ENCODE results near the gene ARVCF.

Gene ARVCF

DNA sequence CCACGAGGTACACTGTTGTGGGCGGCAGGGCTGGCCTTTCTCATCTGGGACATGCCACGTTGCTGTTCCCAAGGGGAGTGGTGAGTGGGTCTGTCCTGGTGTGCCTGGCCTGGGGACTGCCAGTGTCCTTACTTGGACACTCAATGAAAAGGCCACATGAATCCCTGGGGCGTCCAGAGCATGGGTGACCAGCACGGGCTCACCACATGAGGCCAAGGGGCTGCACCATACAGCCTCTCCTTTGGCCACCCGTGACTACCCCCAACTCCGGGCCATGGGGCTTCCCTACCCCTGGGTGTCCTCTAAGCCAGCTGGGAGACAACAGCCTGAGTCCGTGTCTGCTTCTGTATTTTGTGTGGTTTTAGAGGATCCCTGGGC, 54.8 kb downstream of the ARVCF start:
- DNase-seq (ENCODE audit: low spot score), result no peak

DNA sequence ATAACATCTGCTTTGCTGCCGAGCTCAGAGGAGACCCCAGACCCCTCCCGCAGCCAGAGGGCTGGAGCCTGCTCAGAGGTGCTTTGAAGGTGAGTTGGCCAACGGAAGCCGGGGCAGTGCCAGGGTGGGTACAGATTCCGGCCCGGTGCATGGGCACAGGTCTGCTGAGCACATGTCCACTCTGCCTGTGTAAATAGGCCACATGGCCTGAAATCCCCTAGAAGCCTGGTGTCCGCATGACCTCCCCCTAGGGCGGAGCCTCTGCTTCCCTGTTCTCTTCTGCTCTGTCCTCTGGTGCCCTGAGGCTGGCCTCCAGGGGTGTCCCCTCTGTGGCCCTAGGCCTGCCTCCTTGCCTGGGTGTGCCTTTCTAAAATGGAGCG, 55.4 kb downstream of the ARVCF start:
- DNase-seq (ENCODE audit: low spot score), result no peak

DNA sequence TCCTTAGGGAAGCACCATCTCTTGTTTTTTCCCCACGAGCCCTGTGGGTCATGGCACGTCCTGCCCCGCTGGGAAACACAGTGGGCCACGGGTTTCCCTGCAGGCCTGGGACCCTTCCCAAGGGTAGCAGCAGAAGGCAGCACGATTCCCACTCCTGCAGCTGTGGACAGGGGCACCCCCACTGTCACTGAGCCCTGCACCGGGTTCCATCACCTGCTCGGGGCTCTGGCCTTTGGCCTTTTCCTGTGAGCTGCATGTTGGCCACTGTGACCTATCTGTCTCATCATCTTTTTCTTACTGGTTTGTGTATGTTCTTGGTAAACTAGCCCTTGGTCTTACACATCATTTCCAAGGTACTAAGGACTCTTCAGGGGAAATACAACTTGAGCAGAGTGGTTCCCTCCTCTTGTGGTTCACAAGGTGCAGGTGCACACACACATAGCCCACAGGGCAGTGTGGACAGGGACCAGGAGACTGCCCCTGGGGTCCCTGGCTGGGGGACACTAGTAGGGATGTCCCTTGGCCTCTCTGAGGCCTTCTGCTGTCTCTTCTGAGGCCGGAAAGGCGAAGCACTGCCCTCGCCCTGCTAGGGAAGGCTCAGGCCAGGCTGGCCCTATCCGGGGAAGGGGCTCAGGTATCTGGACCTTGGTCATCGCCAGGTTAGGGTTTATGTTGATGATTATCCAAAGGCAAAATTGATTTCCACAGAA, 56.0 kb downstream of the ARVCF start:
- DNase-seq (ENCODE audit: low spot score), result no peak

DNA sequence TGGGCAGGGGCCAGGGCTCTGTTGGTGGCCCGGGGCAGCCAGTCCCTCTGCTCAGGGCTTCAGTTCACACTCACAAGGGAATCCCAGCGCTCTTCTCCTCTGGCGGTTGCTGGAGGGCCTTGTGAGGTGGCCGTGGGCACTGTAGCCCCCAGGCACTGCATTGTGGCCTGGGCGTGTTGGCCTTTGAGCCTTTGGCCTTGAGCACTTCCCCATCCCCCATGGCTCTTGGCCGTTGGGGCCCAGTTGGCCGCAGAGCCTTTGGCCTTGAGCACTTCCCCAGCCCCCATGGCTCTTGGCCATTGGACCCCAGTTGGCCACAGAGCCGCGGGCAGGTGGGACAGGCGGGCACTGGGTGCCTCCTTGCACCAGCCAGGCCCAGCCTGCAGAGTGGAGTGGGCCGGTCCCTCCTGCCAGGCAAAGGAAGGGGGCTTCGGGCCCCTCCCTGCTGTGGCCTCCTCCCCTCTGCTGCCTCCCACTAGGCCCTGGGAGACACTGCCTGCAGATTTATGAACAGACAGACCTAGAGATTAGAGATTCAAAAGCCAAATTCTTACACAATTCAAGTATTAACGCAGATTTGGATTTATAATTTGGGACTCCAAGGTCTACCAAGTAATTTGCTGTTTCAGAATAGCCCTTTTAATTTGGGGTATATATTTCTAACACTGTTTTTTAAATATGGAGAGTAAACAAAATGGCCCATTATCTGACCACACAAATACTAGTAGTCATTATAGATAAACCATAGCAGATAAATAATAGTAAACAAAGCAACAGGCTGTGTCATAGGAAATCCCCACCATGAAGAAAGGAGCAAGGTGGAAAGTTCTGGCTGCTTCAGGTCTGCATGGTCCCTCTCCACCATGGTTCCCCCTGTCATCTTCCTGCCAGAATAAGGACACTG, 56.8 kb downstream of the ARVCF start:
- no peak for DNase-seq (ENCODE audit: low spot score)

DNA sequence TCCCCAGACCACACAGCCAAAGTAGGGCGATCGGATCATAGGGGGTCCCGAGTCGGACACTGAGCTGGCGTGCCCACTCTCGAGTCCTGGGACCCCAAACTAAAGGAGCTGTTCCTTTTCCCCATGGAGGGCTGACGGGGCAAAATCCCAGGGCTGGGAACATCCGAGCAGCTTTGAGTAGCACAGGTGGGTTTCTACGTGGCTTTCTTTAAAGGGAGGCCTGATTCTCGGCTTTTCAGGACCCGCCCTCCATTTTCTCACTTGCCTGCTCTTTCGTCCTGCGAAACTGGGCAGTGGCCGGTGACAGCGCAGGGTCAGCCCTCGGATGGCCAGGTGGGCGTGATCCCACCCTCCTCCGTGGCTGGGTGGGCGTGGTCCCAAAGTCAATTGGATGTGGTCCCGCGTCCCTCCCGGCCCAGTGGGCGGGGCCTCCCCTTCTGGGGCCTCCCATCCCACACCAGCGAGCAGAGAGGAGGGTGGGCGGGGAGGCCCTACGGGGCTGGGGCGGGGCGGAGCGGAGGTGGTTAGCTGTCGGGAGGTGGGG, 57.5 kb downstream of the ARVCF start:
- DNase-seq (ENCODE audit: low spot score), result no peak

DNA sequence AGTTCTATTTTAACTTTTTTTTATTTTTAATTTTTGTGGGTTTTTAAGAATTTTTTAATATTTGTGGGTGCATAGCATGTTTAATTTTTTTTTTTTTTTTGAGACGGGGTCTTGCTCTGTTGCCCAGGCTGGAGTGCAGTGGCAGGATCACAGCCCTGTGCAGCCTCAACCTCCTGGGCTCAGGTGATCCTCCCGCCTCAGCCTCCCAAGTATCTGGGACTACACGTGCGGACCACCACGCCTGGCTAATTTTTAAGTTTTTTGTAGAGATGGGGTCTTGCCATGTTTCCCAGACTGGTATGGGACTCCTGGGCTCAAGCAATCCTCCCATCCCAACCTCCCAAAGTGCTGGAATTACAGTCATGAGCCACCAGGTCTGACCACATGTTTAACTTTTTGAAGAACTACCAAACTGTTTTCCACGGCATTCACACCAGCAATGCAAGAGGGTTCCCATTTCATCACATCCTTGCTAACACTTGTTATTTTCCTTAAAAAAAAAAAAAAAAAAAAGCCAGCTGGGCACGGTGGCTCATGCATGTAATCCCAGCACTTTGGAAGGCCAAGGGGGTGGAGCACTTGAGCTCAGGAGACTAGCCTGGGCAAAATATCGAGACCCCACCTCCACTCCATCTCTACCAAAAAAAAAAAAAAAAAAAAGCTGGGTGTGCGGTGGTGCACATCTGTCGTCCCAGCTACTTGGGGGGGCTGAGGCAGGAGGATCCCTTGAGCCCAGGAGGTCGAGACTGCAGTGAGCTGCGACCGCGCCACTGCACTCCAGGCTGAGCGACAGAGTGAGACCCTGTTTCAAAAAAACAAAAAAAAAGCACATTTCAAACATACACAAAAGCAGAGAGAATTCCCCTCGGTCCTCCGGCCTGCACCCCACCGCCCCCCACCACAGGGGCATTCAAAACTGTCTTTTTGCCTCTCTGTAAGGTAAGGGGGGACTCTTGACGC, 58.3 kb downstream of the ARVCF start:
- DNase-seq (ENCODE audit: low spot score), result no peak

DNA sequence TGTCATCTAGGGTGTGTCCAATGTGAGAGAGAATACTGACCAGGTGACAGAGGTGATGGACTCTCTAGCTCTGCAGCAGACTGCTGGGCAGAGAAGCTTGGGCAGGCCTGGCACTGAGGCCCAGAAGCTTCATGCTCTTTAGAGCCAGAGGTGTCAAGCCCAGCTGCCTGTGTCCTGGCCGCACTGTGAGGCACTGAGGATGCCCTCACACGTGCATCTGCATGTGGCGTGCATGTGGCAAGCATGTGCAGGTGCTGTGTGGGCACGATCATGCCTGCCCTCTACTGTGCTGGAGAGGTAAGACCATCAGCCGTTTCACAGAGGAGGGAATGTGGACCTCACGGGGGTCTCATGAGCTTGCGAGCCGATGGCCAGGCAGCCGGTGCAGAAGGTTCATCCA, 59.2 kb downstream of the ARVCF start:
- no peak for DNase-seq (ENCODE audit: low spot score)

DNA sequence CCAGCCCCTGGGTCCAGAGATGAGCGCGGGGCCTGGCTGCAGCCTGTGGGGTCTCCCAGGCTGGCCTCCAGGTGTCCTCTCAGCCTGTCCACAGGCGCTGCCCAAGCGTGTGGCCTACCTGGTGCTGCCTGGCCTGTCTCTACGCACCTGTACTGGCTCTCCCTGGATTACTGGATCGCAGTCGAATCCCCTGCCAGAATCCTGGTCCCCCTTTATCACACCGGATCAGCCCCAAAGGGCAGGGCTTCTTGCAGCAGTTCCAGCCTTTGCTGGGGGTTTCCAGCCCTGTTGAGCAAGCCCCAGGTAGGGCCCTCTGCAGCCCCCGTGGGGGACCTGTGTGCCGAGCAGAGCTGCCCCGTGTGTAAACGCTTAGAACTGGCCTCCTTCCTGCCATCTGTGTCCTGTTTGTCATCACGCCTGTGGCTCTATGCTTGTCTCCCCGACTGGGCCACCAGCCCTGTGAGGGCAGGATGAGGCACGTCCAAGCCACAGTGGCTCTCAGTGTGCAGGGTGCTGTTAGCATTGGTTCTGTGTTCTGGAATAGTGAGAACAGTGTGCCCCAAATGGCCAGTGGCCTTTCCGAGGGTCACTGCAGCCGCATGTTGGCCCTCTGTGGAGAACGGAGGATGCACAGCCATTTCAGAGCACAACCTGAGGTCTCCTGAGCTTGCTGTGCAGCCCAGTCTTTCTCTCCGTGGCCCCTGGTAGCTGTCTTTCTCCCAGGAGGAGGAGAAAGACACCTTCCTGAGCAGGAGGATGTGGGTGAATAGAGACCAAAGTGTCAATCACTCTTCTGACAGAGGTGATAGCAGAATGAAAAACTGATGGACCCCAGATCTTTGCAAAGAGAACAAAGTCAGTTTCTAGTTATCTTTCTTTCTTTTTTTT, 61.1 kb downstream of the ARVCF start:
- DNase-seq (ENCODE audit: low spot score), result no peak

DNA sequence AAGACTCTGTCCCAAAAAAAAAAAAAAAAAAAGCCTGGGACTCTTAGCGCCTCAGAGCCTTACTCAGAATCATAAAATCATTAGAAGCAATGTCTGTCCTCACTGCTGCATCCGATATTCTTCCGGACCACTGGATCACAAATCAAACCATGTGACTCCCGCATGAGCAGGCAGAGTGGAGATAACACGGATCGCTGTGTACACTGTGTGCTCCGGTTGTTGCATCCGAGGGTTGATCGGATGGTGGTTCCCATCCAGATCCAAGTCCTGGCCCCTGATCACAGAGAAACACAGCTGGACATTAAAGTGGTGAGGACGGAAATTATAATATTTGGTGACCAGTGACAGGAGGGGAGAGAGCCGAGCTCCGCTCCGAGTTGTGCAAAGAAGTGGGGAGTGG, 65.3 kb downstream of the ARVCF start:
- DNase-seq (ENCODE audit: low spot score), result no peak

DNA sequence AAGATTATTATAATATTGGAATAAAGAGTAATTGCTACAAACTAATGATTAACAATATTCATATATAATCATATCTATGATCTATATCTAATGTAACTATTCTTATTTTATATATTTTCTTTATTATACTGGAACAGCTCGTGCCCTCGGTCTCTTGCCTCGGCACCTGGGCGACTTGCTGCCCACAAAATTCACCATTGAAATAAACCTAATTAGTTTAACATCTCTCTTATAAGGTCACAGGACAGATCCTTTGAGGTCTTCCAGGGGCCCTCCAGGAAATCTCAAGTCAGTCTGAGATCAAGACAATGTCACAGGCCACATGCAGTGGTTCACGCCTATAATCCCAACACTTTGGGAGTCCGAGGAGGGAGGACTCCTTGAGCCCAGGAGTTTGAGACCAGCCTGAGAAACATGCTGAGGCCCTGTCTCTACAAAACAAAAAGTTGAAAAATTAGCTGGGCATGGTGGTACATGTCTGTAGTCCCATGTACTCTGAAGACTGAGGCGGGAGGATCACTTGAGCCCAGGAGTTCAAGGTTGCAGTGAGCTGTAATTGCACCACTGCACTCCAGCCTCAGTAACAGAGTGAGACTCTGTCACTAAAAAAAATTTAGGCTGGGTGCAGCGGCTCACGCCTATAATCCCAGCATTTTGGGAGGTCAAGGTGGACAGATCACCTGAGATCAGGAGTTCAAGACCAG, 68.4 kb downstream of the ARVCF start:
- no peak for DNase-seq (ENCODE audit: low spot score)

DNA sequence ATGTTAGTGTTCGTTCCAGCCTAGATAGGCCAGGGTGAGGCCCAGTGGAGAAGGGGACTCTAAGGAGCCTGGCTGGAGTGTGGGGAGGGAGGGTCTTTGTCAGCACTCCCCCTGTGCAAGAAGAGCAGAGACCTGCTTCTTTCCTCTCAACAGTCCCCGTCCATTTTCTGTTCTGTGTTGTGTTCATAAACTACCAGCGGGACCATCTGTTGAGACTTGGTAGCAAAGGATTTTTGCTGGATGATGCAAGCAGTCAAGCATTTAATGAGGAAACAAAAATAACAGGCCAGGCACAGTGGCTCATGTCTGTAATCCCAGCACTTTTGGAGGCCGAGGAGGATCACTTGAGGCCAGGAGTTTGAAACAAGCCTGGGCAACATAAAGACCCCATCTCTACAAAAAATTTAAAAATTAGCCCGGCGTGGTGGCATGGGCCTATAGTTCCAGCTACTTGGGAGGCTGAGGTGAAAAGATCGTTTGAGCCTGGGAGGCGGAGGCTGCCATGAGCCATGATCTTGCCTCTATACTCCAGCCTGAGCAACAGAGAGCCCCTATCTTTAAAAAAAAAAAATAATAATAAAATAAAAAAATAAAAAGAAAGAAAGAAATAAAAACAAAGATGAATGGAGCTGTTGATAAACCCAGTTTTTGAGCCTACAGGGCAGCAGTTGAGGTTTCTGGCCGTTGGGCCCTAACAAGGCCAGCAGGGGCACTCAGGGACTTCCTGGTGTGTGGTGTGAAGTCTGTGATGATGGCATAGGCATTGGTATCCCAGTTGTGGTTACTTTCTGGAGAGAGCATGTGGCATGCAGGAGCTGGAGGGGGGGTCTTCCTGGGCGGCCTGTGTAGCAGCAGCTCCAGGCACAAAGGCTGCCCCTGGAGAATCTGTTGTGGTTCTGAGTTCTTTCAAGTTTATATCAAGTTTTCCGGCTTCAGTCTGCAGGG, 73.3 kb downstream of the ARVCF start:
- no peak for DNase-seq (ENCODE audit: low spot score)

DNA sequence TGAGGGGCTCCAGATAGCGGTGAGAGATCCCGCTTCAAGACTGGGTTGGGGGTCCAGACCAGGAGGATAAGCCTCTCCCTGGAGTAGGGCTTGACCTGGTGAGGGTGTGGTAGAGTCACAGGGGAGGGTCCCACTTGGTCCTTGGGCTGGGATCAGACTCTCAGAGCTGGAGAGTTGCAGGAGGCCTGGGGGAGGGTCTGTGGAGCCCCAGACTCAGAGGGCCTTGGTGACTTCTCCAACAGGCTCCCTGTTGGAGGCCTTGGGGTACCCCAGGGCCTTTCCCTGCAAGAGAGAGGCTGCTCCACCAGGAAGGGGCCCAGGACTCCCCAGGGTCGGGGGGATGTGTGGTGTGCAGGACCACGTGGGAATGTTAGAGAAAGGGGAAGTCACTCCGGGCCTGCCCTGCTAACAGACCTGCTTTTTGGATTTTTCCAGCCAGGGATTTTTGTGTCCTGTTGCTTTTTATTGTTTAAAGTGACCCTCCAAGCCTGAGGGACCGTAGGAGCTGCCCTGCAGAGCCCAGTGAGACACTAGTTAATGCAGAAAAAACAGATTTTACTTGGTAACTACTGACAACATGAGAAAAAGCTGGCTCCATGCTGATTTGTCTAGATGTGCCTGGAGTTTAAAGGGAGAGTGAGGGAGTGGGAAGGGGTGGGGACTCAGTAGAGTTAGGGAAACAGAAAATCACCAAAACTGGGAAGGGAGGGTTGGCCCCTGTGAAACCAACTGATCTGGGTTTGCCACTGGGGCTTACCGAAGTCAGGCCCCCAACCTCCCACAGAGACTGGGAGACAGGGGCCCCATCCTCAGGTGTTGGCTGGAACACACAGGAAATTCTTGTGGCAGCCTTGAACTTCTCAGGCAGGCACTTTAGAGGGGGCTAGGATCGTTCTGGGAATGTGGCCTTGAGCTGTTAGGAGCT, 74.2 kb downstream of the ARVCF start:
- no peak for DNase-seq (ENCODE audit: low spot score)

DNA sequence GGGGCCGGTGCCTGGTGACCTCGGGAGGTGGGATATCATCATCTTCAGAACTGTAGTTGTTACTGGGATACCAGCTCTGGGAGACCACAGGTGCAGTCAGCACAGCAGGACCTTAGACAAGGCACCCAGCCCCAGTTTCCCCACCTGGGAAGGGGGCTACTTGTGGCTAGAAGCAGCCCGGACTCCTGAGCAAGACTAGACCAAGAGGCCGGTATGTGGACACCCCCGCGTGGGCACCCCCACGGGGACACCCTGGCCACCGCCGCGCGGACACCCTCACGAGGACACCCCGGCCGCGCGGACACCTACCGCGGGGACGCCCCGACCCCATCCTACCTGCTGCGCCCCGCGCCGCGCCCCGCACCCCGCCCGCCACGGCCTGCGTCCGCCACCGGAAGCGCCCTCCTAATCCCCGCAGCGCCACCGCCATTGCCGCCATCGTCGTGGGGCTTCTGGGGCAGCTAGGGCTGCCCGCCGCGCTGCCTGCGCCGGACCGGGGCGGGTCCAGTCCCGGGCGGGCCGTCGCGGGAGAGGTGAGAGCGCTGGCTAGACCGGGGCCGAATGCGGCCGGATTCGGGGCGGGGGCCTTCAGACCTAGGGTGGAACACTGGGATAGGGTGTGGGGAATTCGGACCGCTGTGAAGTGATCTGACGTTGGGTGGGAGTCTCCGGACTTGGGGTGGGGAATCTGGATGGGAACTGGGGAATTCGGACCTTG, 75.1 kb downstream of the ARVCF start, which contains the start of the genes COMT and TXNRD2:
TSS of gene COMT (plus strand) at position 408 of the 718 bp plus-strand sequence. CDS start 20,755 bp downstream, outside the sequence.
TSS of gene TXNRD2 (minus strand) at position 454 of the 718 bp plus-strand sequence. CDS start at position 439, 15 bp downstream.
- peak; percentile 66 for DNase-seq (ENCODE audit: low spot score)

DNA sequence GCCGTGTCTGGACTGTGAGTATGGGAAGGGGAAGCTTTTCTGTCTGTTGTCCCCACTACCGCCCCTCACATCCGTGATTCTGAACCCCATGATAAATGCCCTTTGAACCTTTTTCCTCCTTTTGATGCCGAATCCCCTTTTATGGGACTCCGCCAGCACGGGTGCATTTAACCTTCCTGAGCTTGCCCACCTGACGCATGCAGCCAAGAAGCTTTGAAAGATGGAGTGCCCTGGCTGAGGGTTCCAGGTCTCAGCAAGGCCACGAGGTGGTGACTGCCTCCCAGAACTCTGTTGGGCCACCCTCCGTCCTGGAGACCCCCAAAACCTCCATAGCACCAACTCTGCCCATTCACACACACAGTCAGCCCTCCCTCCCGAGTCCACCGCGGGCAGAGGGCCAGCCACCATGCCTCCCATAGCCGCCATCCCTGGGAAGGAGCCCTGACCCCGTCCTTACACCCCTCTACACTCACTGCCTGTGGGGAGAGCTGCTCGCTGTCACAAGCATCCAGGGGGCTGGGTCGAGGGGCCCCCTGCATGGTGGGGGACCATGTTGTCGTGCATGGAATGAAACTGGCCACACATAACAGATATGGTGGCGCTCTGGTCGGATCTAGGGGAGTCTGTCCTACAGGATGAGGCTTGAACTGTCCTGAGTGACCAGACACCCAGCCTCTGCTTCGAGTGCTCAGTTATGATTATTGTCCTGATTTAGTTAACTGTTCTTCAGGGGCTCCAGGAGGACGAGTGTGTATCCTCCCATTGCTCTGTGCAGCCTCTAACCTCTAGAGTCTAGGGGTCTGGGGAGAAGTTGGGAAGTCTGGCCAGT, 75.9 kb downstream of the ARVCF start:
- no peak for DNase-seq (ENCODE audit: low spot score)

DNA sequence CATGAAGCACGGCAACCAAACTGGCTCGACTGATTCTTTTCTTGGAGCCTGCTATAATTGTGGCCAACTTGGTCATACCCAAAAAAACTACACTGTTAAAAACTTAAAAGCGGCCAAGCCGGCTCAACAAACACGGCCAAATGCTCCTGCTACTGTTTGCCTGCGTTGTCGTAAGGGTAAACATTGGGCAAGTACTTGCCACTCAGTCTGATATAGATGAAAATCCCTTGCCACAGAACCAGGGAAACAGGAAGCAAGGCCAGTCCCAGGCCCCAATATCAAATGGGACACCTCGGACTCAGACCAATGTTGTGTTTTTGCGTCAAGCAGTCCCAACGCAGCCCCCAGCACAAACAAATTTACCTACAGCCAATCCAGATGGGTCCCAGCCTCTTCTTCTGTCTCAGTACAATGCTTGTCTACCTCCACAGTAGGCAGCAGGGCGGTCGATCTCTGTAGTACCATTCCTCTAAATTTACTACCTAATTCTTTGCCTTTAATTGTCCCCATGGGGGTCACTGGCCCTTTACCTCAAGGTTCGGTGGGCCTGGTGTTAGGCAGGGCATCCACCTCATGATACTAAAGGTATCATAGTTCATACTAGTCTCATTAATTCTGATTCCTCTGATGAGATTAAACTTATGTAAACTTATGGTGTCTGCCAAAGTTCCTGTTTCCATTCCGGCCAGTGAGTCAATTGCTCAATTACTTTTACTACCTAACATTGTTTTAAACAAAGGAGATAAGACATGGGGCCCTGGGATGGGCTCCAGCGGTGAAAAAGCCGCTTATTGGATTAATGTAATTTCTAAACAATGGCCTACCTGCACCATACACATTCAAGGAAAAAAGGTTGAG, 78.8 kb downstream of the ARVCF start:
- DNase-seq (ENCODE audit: low spot score), result no peak

Data from CD4-positive, alpha-beta T cell treated with Interleukin-2 at 100 ng/mL for 4 hours (primary cell).